HG03045 (cell line): Measurements from ENCODE around the gene RGR.
A peak's percentile ranks its signal among the peaks of the same experiment; 100 is the strongest.

Experiments used
- ATAC-seq: cut with Tn5 transposase; IDR thresholded peaks from one replicate; pipeline ENCODE4 v1.9.1; 2021; ENCODE audit warnings: mild to moderate bottlenecking, moderate library complexity; ENCODE audit not compliant: unreplicated experiment

RGR gene

GRCh38 chr10:84293171-84293570, 48.3 kb downstream of the RGR start:
- no peak for ATAC-seq

DNA sequence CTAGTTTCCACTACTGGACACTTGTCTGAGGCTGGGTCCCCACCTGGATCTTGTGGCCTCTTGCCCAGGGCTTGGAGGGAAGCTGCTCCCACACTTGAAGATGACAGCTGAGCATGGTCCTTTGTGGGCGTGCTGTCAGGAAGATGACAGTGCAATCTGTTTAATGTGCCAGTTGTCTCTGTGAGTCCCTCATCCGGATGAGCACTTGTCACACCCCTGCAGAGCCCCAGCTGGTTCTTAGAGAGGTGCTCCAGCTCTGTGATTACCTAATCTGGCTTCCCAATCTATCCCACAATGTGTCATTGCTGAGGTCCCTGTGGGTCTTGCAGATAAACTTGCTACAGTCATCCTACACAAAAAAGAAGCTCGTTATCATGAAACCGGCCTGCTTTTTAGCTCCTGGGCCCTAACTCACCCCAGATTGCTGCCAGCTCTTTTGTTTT, 48.7 kb downstream of the RGR start:
- ATAC-seq = no peak

- peak; percentile 73 for ATAC-seq
These were observed 50.1 kb downstream of the RGR start for GRCh38 chr10:84294766-84295447.

DNA sequence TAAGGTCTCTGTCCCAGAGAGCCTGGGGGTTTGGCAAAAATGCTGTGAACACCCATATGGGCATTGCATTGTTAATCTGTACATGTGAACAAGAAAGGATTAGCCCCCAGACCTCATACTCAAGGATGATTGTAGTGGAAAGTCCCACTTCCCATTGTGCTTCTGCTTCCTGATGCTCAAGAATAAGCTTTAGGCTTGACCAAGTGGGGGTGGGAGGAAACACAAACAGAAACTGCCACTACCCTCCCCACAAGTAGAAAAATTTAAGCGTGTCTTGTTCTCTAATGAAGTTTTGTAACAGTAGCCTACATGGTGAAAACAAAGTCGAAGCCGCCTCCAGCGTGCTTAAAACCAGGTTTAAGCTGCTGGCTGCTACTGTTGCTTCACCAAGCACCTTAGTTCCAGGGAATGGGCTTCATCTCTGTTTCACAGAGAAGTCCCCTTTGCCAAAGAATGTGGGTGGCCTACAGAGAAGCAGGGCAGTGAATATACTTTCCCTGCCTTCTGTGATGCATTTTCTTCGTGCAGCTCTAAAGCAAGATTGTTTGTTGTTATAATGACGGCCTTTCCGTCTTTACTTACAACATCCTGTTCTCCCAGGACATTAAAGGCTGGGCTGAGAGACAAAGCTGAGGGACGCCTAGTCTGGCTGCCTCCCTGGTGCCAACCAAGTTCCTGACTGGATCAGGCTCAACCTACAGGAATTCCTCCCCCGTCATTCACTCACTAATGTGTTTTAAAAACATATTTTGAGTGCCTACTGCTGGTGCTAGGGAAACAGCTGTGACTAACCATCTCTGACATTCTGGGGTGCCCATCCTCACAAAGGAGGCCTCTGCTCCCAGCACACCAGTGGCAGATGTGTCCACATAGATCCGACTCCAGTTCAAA, 51.5 kb downstream of the RGR start:
- no peak for ATAC-seq

DNA sequence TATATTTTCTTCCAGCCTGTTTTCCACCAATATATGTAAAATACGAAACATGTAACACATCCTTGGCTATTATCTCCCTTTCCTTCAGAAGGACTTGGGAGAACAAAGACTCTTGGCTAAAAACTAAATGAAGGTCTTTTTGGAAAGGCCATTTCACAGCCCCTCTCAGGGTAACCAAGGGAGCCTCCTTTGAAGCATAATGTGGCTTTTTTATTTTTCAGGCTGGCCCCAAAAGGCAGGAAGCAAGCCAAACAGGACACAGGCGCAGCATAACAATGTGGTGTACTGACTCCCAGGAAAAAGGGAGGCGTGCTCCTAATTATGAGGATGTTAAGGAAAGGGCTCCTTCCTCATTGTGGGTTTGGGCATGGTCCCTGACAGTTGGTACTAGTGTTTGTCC, 53.2 kb downstream of the RGR start:
- ATAC-seq = no peak

GRCh38 chr10:84302223-84302622, 57.4 kb downstream of the RGR start:
- ATAC-seq = no peak

DNA sequence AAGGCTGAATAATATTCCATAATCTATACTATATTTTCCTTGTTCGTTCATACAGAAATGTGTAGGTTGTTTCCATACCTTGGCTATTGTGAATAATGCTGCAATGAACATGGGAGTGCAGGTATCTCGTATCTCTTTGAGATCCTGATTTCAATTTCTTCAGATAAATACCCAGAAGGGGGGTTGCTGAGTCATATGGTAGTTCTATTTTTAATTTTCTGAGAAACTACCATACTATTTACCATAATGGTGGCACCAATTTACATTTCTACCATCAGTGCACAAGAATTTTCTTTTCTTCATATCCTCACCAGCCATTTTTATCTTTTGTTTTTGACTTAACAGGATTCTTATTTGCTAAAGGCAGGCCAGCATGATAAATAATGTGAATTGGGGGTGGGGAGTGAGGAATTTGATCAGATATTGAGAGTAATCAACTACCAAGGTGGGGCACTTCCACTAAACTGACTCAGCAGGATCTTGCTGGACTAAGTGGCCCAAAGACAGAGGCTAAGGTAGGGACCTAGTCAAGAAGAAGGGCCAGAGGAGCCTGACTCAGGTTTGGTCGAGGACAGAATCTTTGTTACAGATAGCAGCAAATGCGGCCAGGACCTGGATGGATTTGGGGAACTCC, 62.0 kb downstream of the RGR start:
- ATAC-seq = no peak

GRCh38 chr10:84308021-84308420, 63.2 kb downstream of the RGR start:
- no peak for ATAC-seq

DNA sequence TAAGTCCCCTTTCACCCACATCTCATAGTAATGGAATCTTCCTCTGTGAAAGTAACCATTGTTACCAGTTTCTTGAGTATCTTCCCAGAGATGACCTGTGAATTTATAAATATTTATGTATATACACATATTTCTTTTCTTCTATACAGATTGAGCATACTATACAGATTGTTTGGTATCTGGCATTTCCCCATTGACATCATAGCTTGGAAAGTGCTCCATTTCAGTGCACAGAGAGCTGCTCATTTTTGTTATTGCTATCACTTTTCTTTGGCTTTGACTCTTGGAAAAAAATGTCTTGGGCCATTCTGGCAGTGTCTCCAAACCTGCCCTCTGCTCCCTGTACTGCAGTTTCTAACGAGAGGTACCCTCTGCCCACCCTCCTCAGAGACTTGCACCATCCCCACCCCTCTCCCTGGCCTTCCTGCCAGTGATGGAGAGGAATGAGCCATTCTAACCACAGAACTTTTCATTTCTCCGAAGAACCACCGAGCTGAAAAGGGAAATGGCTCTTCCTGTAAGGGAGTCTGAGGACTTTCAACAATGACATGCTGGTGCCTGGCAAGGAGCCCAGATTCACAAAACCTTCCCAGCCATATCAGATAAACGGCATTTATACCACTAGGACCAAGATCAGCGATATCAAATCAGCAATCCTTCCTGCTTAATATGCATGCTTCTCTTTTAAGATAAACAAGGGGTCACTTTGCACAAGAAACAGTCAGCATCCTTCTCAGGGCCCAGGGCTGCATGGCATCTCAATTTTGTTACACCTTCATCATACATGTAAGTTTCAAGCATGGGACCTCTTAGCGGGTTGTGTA, 63.8 kb downstream of the RGR start:
- no peak for ATAC-seq
